ENCODE measurements around the gene MUC20. TPM values are rescaled to one million over a fixed set of nuclear protein-coding genes. Genes with fewer than 3 reads are reported as not detected.

MUC20 gene
- total and polyA plus RNA-seq, 9 of the 15 experiments (the other 6 are each of a cell fraction or from before 2014, with no cell fraction given): 0.03 to 0.23 (median 0.15) TPM; not detected in 3

DNA sequence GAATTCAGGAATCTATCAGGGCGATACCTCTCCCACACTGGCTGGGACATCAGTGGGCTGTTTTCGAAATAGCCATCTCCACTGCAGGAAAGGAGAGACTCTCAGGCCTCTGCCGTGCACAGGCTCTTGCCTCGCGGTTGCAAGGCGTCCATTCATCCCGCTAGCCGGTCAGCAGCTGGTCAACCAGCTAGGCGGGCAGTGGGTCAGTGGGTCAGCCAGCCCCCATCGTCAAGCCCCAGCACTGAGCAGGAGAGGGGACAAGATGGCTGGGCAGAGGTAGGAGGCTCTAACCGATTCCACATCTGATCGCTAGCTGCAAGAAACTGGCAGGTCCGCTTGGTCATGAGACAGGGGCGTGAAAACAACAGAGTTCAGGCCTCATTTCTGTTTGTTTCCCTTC, 45.9 kb downstream of the MUC20 start:
- FAIRE-seq (no peak), ATAC-seq (no peak), DNase-seq (ENCODE audit: extremely low read depth in 1 of 4, low spot score in 3 of 4) (no peak)
- Histone ChIP-seq H2AFZ (ENCODE audit: low read depth, low read length) (no peak overlapping the region), H3K79me2 (ENCODE audit: control insufficient read depth, insufficient read depth, low read length) (no peaks in the 10 kb centered on the region), H3K9me1 (ENCODE audit: control insufficient read depth, insufficient read depth, low read length) (no peaks in the 10 kb centered on the region), H3K36me3 (ENCODE audit: control insufficient read depth, insufficient read depth, low read length) (no peaks in the 10 kb centered on the region), H3K4me2 (ENCODE audit: insufficient read depth, low read length) (no peak overlapping the region), H3K9me3 (replicated peaks; ENCODE audit: control insufficient read depth, insufficient read depth, low read depth, low read length) (no peaks in the 10 kb centered on the region), H3K27ac (ENCODE audit: extremely low read depth, low read depth, low read length) (no peak overlapping the region), H3K27me3 (ENCODE audit: control insufficient read depth in 2 of 2, insufficient read depth in 2 of 2, low read length in 2 of 2) (peaks cover 15 to 75% of the 10 kb centered on the region in 2 experiments; a peak in 4 of 5 replicates), H3K4me3 (no peak overlapping the region), H4K20me1 (replicated peaks; ENCODE audit: control insufficient read depth, insufficient read depth, low read length) (0 out of 2 replicates have a peak, but pooled peaks cover 4% of the 10 kb centered on the region), H3K4me1 (replicated peaks in 1 of 2; ENCODE audit: control insufficient read depth in 2 of 2, insufficient read depth in 2 of 2, low read length in 2 of 2) (peaks cover 0 to 10% of the 10 kb centered on the region in 2 experiments; a peak in 2 of 5 replicates), H3K9ac (ENCODE audit: insufficient read depth in 1 of 2, low read depth in 2 of 2, low read length in 2 of 2) (peak overlapping the region in 1 of 2 experiments; percentile 45; a peak in 1 of 4 replicates)
- ChIA-PET CTCF (ENCODE audit: low intra/inter-chr PET ratio) (no interaction called here), POLR2A (no interaction called here)
- 3% methylated on average over 14 of the region's 14 CpGs for WGBS (ENCODE audit: insufficient coverage, low coverage, missing lambda C conversion rate)
- intact Hi-C loops (cut with micrococcal nuclease): no loop called here
- no TSS peak for BruUV-seq (replicated peaks)
- TF ChIP-seq, protein P1, sequence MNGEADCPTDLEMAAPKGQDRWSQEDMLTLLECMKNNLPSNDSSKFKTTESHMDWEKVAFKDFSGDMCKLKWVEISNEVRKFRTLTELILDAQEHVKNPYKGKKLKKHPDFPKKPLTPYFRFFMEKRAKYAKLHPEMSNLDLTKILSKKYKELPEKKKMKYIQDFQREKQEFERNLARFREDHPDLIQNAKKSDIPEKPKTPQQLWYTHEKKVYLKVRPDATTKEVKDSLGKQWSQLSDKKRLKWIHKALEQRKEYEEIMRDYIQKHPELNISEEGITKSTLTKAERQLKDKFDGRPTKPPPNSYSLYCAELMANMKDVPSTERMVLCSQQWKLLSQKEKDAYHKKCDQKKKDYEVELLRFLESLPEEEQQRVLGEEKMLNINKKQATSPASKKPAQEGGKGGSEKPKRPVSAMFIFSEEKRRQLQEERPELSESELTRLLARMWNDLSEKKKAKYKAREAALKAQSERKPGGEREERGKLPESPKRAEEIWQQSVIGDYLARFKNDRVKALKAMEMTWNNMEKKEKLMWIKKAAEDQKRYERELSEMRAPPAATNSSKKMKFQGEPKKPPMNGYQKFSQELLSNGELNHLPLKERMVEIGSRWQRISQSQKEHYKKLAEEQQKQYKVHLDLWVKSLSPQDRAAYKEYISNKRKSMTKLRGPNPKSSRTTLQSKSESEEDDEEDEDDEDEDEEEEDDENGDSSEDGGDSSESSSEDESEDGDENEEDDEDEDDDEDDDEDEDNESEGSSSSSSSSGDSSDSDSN (IDR thresholded peaks at IDR 0.05; ENCODE audit: borderline replicate concordance in 1 of 2, low read depth in 2 of 2, low read length in 2 of 2): 0 out of 4 replicates have a peak, but pooled peaks of 1 of the 2 experiments have one; percentile 44
- TF ChIP-seq ZNF282 (CRISPR knock-in tag; IDR thresholded peaks at IDR 0.05): no peak
- TF ChIP-seq ZFPM2 (CRISPR knock-in tag; IDR thresholded peaks at IDR 0.05): no peak
- TF ChIP-seq NFE2L1 (tag; IDR thresholded peaks at IDR 0.05; ENCODE audit: borderline replicate concordance, low read depth): no peak
- in situ Hi-C loops (cut with MboI): no loop called here
